Measurements from ENCODE around the gene TOMM20.
"Not testable (repeated sequence)": the region's sequence is repeated elsewhere in the genome, so short reads cannot be mapped to it uniquely, and the experiment has no call there.

Gene TOMM20

GRCh38 chr1:235087906-235088305 lies 40.7 kb downstream of the TOMM20 start:
- in situ Hi-C loops (cut with MboI; ENCODE audit: low sequenced_read_pairs): loop anchor here (5.0 to 25.0 kb wide), 5 partner anchors 203 to 751 kb away; no protein-coding TSS in a partner anchor

DNA sequence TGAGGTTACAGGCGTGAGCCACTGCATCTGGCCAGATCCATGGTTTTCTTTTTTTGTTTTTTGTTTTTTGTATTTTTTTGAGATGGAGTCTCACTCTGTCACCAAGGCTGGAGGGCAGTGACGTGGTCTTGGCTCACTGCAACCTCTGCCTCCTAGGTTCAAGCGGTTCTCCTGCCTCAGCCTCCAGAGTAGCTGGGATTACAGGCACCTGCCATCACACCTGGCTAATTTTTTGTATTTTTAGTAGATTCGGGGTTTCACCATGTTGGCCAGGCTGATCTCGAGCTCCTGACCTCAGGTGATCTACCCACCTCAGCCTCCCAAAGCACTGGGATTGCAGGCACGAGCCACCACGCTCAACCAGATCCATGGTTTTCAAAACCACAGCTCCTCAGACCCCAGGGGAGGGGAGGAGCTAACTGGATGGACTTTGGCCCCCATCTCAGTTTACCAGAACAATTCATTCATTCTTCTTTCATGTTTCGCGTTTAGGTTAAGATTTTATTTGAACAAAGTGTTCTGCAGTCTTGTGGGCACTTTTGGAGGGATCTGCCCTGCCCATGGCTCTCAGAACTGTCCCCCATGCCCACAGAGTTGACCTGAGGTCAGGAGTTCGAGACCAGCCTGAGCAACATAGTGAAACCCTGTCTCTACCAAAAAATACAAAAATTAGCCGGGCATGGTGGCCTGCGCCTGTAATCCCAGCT lies 43.1 kb downstream of the TOMM20 start:
- in situ Hi-C loops (cut with MboI; ENCODE audit: low sequenced_read_pairs): loop anchor here (5.0 to 25.0 kb wide), 5 partner anchors 201 to 748 kb away; no protein-coding TSS in a partner anchor

GRCh38 chr1:235080788-235081187 lies 47.8 kb downstream of the TOMM20 start:
- in situ Hi-C loops (cut with MboI; ENCODE audit: low sequenced_read_pairs): loop anchor here (5.0 to 25.0 kb wide), 5 partner anchors 103 to 743 kb away; no protein-coding TSS in a partner anchor

DNA sequence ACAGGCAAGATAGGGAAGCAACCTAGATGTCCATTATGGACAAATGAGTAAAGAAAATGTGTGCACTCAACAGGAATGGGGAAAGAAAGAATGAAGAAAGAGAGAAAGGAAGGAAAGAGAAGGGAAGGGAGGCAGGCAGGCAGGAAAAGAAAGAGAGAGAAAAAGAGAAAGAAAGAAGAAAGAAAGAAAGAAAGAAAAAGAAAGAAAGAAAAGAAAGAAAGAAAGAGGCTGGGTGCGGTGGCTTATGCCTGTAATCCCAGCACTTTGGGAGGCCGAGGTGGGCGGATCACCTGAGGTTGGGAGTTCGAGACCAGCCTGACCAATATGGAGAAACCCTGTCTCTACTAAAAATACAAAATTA lies 48.4 kb downstream of the TOMM20 start:
- in situ Hi-C loops (cut with MboI; ENCODE audit: low sequenced_read_pairs): loop anchor here (5.0 to 25.0 kb wide), 5 partner anchors 103 to 743 kb away; no protein-coding TSS in a partner anchor

GRCh38 chr1:235079443-235080296 lies 49.0 kb downstream of the TOMM20 start:
- in situ Hi-C loops (cut with MboI; ENCODE audit: low sequenced_read_pairs): loop anchor here (5.0 to 25.0 kb wide), 5 partner anchors 102 to 742 kb away; no protein-coding TSS in a partner anchor

DNA sequence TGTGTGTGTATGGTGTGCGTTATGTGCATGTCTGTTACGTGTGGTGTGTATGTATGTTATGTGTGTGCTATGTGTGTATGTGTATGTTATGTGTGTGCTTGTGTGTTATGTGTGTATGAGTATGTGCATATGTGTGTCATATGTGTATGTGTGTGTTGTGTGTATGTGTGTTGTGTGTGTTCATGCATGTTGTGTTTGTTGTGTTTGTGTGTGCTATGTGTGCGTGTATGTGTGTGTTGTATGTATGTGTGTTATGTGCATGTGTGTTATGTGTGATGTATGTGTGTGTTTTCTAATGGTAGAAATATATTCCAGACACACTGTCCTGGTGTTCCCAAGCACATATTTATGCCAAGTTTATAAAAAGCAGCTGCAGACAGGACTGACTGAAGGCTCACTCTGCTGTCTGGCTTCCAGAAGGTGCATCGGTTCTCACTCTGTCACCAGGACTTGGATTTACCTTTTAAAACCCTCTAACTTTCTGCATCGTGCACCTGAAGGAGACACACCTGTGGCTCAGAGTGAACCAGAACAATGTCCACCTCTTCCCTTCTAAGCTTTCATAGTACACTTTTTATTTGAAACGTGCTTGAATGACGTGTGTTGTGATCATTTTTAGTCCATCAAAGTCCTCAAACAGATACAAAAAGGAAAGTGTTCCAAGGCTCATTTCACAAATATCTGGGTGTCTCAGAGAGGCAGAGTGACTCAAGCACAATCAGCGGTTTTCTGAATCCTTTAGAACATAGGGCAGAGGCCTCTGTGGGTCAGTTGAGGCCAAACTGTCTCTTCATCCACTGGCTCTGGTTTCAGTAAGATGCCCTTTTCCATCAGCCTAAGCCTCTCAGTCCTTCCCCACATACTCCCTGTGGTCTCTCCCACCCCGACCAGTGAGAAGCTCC lies 49.9 kb downstream of the TOMM20 start:
- in situ Hi-C loops (cut with MboI; ENCODE audit: low sequenced_read_pairs): loop anchor here (25.0 kb wide), 1 partner anchor 741 kb away; no protein-coding TSS in a partner anchor

DNA sequence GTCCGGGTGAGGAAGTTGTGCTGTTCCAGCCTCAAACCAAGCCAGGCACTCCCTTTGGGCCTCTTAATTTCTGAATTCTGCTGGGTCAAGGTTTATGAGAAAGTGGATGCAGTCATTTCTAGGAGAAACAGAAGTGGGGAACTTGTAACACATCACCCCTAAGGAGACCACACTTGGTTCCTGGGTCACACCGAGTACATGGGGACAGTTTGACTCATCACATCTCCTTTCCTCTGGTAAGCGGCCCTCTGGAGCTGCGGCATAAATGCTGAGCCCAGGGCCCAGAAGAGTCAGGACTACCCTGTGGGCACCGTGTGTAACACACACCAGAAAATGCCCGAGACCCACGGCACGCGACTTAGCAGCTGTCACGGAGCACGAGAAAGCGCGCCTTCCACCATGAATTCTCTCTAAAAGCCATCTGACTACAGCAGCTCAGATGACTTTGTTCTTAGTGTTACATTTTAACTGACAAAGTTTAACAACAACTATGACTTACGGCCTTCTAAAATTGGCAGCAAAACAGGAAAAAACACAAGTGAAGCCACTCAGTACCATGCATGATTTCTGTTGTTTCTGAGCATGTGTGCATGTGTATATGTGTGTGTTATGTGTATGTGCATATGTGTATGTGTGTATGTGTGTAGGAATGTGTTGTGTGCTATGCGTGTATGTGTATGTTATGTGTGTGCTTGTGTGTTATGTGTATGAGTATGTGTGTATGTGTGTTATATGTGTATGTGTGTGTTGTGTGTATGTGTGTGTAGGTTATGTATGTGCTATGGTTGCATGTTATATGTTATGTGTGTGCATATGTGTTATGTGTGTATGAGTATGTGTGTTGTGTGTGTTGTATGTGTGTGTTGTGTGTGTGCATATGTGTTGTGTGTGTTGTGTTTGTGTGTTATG lies 50.8 kb downstream of the TOMM20 start:
- in situ Hi-C loops (cut with MboI; ENCODE audit: low sequenced_read_pairs): loop anchor here (25.0 kb wide), 1 partner anchor 741 kb away; no protein-coding TSS in a partner anchor

DNA sequence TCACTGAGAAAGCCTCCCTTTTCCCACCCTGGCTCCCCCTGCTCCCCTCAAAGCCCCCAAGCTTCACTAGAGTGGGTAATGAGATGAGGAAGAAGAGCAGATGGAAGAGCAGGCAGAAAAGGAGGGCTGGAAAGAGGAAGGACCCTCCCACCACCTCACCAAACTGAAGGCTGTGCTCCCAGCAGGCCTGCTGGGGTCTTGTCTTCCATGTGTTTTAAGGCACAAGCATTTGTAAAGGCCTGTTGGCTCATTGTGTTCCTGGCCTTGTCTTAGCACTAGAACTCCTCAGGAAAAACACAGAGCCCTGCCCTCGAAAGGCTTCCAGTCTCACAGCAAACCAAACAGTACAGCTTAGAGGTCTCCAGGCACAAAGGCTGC lies 51.5 kb downstream of the TOMM20 start:
- in situ Hi-C loops (cut with MboI; ENCODE audit: low sequenced_read_pairs): loop anchor here (25.0 kb wide), 1 partner anchor 740 kb away; no protein-coding TSS in a partner anchor

DNA sequence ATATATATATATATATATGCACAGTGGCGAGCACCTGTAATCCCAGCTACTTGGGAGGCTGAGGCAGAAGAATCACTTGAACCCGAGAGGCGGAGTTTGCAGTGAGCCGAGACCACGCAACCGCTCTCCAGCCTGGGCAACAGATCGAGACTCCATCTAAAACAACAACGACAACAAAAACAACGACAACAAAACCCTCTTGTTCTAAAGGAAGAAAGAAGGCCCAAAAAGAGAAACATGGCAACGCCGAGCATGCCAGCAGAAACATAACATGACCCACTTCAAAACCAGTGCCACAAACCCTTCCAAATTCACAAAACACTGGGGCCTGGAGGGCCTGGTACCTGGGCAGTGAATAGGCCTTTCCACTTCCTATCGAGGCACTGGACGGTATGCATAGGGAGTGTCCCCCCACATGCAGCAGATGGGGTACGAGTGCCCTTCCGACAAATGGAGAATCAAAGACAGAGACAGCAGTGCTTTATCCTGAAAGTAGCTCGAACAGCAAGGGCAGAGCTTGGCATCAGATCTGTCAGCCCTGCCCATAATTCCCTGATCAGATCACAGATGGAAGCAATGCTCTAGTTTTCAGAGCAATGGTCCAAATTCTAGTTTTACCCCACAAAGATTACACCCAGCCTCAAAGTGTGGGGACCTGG lies 52.0 kb downstream of the TOMM20 start:
- in situ Hi-C loops (cut with MboI; ENCODE audit: low sequenced_read_pairs): loop anchor here (25.0 kb wide), 1 partner anchor 739 kb away; no protein-coding TSS in a partner anchor

DNA sequence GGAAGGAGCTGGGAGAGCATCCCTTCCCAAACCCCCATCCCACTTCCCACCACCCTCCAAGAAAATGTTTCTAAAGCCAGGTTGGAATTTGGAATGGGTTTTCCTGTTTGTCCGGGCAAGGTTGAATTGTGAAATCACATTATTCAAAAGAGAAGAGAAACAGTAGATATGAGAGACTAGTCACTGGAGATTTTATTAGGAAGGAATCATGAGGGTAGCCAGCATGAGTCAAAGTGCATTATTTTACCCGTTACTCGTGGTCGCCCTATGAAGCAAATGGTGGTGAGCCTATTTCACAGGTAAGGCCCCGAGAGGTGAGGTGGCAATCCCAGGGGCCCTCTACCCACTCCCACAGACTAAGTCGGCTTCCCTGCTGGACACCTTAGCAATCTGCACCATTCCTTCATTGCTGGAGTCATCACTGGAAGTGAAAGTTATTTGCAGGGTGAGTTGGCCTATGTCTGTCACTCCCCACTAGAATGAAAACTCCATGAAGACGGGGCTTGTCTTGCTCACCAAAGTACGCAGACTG lies 52.8 kb downstream of the TOMM20 start:
- in situ Hi-C loops (cut with MboI; ENCODE audit: low sequenced_read_pairs): loop anchor here (25.0 kb wide), 1 partner anchor 739 kb away; no protein-coding TSS in a partner anchor

DNA sequence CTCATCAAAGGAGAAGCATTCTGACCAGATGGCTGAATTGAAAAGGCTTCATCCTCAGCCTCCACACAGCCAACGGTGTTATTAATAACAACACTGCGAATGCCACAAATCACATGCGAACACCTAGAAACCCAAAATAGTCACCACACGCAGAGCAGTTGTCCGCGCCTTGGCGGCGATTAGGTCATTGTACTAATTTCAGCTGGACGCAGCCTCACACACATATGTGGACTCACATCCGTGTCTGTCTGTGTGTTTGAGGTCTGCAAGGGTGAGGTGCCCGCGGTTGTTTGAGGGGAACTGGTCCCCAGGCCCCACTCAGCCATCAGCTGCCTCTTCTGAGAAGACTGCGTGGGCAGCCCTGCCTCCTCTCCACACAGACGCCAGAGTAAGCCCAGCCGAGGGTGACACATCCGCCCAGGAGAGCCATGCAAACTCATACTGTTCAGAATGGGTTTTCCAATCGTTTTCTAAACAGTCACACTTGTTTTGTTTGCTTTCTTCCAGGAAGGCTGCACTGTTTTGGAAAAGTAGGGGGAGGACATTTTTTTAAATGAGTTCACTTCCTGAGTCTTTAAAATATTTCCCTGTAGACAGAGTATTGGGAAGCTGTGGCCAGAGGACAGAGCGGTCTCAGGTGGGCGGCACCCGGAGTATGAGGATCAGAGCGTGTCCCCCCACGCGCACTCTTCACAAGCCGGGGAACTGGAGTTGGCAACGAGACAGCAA lies 53.4 kb downstream of the TOMM20 start:
- in situ Hi-C loops (cut with MboI; ENCODE audit: low sequenced_read_pairs): loop anchor here (25.0 kb wide), 1 partner anchor 738 kb away; no protein-coding TSS in a partner anchor

DNA sequence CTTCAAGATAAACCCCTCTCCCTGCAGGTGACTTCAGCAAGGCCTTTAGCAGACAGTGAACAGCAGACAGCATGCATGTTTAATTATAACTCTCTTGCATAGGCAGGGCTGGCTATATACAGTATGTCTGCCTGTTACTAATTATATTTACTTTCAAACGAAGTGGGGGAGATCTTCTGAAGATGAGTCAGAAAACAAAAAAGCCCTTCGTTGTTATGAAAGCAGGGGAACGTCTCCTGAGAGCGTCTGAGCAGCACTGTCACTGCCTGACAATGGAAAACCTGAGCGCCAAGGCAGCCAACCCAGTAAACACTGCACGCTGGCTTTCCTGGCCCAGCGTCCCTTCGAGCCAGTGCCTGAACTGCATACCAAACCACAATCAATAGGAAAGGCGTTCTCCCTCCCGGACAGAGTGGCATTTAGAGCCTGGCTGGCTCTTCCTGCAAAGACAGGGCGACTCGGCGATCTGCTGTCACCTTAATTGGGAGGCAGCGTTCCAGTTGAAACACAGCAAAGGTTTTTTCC lies 54.1 kb downstream of the TOMM20 start:
- in situ Hi-C loops (cut with MboI; ENCODE audit: low sequenced_read_pairs): loop anchor here (25.0 kb wide), 1 partner anchor 737 kb away; no protein-coding TSS in a partner anchor

DNA sequence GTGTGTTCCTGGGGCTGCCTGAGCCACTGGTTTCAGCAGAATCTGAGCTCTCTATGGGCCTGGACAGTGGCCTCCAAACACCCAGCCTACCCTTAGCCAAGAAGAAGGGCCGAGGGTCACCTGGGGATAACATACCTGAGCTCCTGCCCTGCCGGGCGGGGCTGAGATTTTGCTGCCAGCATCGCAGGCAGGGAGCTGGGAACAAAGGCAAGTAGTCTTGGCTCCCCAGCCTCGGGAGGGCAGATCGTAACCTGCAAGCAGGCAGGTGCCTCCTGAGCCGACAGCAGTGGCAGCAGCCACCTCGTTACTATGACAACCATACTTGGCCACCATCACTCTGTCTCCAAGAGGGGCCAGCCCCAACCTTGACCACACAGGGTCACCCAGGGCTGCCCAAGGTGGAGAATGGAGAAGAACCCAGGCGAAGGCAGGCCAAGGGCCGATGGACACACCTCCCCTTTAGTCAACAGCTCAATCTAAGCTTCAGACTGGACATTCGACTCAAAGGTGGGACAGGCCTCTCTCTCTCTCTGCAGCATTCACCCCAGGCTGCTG lies 54.6 kb downstream of the TOMM20 start:
- in situ Hi-C loops (cut with MboI; ENCODE audit: low sequenced_read_pairs): no loop called here

DNA sequence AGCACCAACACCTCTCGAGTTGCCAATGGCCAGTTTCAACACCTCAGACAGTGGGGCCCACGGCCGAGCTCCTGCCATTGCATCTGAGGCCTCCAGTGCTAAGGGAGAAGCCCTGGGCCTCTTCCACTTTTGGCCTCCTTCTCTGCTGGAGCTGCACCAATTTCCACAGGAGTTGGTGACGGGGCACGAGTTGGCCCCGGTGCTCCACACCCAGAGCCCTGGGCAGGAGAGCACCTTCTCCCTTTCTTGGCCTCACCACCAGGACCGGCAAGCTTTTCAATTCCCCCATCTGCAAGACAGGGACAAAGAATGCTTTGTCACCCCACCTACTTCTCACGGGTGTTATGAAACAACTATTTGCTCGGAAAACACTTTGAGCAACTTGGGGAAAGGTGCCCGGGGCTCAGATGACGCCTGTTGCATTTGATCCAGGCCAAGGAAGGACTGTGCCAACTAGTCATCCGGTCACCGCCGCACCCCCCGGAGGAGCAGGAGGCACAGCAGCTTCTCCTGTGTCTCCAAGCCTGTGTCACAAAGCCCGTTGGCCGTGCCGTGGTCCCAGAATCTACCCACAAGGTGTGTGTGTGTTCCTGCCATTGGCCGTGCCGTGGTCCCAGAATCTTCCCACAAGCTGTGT lies 55.2 kb downstream of the TOMM20 start:
- in situ Hi-C loops (cut with MboI; ENCODE audit: low sequenced_read_pairs): no loop called here

- in situ Hi-C loops (cut with MboI; ENCODE audit: low sequenced_read_pairs): not testable (repeated sequence)
Measured at GRCh38 chr1:235072577-235072976, 56.1 kb downstream of the TOMM20 start.

GRCh38 chr1:235072096-235072495 lies 56.5 kb downstream of the TOMM20 start:
- in situ Hi-C loops (cut with MboI; ENCODE audit: low sequenced_read_pairs): no loop called here

DNA sequence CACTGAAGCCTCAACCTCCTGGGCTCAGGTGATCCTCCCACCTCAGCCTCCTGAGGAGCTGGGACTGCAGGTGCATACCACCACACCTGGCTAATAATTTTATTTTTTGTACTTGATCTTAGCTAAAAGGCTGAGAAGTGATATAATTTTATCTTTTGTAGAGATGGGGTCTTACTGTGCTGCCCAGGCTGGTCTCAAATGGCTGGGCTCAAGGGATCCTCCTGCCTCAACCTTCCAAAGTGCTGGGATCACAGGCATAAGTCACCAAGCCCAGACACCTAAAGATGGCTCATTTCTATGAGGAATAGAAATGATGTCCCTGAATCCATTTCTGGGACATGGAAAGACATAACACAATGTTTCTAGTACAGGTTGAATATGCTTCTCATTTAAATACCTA lies 57.8 kb downstream of the TOMM20 start:
- in situ Hi-C loops (cut with MboI; ENCODE audit: low sequenced_read_pairs): no loop called here

Data from HL-60/S4 (cell line).